SW 1271 (cell line): ENCODE data around the gene SRMS.
A peak's percentile ranks its signal among the peaks of the same experiment; 100 is the strongest.
"Not testable (repeated sequence)": the region's sequence is repeated elsewhere in the genome, so short reads cannot be mapped to it uniquely, and the experiment has no call there.

ENCODE experiments used
- DNase-seq, 2 experiments: peaks; one replicate each; lab custom pipeline; 2025; lab: John Stamatoyannopoulos, UW

The SRMS gene

GRCh38 chr20:63578224-63579016 lies 30.9 kb upstream of the SRMS start:
- no peak for DNase-seq

GRCh38 chr20:63577317-63577894 lies 29.9 kb upstream of the SRMS start:
- DNase-seq = no peak

- no peak for DNase-seq
These were observed 28.8 kb upstream of the SRMS start for GRCh38 chr20:63576311-63576710.

GRCh38 chr20:63574829-63575743 lies 27.5 kb upstream of the SRMS start:
- no peak for DNase-seq

GRCh38 chr20:63574156-63574828 lies 26.7 kb upstream of the SRMS start, which contains the start of gene HELZ2:
Gene HELZ2 (minus strand): TSS chr20:63574239. CDS start chr20:63572385, 1,854 bp downstream.
- peak; percentile 54 to 78 for DNase-seq

GRCh38 chr20:63573647-63574131 lies 26.1 kb upstream of the SRMS start:
- no peak for DNase-seq

DNA sequence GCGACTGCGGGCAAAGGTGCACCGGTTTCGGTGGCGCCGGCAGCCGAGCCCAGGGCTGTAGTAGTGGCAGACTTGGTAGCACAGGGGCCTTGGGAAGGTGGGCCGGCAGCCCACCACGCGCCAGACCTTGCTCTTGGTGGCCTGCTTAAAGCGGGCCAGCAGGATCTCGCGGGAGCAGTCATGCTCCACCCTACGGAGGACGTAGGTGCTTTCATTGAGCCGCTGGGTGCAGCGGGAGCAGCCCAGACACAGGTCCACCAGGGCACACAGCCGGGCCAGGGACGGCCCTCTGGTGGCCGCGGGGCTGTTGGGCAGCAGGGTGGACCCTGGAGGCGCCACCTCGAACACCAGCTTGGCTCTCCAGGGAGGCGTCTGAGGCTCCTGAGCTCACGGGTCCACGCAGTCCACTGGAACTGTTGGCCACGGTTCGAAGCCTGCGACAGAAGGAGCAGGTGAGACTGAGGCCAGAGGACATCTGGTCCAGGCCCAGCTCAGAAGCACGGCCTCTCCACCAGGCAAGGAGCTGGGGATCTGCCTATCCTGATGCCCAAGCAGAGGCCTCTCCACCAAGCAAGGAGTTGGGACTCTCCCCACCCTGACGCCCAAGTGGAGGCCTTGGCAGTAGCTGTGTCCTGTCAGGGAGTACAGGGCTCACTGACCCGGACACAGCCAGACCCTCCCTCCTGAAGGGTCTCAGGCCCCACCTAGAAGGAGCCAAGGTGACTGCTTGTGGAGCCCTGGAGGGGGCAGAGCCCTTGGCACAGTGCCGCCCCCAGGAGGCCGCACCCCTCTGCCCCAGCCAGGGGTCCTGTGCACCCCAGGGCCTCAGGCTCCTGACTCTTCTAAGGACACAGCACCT lies 25.5 kb upstream of the SRMS start:
- peak in 1 of 2 experiments; percentile 18 for DNase-seq

DNA sequence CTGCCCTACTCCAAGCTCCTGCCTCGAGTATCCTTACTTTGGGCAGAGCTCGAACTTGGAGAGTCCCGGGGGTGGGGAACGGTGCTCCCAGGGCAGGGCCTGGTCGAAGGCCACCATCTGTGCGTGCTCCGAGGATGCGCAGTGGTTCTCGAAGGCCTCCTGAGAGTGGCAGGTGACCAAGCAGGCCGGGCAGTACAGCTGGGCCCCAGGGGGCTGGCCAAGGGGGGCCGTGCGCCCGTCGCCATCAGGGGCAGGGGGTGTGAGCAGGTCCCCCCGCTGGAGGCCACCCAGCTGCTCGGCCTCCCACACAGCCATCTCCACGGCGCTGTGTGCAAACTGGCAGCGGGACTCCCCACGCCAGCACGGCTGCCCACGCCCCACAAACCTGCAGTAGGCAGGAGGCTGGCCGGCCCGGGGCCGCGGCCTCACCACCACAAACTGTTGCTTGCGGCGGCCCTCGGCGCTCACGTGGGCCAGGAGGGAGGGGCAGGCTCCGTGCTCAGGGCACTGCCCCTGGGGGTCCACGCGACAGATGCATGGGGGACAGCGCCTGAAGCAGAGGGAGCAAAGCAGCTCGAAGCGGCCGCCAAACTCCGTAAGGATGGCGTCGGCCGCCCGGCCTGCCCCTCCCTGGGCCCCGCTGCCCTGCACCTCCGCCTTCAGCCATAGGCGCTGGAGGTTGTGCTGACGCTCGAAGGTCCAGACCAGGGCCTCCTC lies 24.7 kb upstream of the SRMS start:
- DNase-seq = no peak

GRCh38 chr20:63571087-63571478 lies 23.5 kb upstream of the SRMS start:
- not testable (repeated sequence) for DNase-seq

DNA sequence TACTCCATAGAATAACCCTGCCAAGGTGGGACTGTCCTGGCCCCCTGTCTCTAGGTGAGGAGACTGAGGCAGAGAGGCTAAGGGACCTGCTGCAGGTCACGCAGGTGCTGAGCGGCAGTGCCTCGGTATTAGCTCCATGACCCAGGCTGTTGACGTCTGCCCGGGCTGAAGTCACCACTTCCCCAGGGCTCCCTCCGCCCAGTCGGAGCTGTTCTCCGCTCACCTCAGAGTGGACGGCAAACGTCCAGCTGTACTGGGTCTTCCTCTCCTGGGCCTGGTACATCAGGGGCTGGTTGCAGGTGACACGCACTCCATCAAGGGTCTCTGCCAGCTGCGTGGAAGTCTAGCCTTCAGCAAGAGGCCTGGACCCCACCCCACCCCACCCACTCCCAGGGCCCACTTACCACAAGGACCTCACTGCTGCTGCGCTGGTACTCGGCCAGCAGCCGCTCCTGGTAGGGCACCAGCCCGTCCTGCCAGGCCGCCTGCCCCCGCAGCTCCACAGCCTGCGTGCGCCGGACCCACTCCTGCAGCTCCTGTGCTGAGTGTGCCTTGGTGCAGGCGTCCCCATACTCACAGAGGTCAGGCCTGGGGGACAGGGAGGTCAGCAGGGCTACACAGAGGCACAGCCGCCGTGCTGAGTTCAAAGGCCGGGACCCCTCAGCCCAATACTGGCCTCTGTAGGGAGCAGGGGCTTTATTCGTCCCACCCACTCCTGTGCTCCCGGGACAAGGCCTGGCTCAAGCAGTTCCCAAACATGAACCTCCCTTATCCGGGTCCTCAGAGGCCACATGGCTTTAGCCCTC lies 22.9 kb upstream of the SRMS start:
- DNase-seq = no peak

DNA sequence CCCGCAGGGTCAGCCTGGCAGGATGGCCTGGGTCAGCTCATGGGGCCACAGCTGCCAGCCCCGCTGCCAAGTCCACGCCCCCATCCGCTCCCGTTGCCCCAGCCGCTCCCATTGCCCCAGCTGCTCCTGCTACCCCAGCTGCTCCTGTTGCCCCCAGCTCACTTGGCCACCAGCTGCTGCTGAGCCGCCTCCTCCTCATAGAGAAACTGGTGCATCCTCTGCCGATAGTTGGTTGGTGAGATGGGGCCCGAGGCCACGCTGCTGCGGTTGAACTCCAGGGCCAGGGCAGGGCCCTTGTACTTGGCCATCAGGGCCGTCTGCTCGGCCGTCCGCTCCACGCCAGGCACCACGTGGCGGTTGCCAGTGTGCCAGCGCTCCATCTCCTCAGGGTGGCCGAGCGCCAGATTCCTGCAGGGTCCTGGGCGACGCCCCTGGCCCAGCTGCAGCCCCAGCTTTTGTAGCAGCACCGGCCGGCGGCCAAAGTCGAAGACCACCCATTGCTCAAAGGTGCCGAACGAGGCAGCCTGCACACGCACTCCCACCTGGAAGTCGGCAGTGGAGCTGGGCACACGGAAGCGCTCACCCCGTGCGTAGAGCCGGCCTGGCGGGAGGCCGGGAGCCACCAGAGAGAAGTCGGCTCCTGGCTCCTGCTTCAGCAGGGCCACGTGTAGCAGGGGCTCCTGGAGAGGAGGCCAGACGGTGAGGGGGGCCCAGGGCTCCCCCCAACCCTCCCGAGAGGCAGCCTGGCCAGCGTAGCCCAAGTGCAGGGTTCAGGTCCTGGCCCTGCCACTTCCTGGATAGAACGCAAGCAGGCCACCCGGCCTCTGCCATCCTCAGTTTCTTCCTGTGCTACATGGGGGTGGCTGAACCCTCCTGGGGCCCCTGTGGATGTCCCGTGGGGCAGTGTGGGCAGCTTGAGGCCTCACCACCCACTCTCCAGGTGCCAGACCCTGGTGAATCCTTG lies 21.7 kb upstream of the SRMS start:
- DNase-seq = no peak

GRCh38 chr20:63568170-63568981 lies 20.8 kb upstream of the SRMS start:
- DNase-seq = no peak

DNA sequence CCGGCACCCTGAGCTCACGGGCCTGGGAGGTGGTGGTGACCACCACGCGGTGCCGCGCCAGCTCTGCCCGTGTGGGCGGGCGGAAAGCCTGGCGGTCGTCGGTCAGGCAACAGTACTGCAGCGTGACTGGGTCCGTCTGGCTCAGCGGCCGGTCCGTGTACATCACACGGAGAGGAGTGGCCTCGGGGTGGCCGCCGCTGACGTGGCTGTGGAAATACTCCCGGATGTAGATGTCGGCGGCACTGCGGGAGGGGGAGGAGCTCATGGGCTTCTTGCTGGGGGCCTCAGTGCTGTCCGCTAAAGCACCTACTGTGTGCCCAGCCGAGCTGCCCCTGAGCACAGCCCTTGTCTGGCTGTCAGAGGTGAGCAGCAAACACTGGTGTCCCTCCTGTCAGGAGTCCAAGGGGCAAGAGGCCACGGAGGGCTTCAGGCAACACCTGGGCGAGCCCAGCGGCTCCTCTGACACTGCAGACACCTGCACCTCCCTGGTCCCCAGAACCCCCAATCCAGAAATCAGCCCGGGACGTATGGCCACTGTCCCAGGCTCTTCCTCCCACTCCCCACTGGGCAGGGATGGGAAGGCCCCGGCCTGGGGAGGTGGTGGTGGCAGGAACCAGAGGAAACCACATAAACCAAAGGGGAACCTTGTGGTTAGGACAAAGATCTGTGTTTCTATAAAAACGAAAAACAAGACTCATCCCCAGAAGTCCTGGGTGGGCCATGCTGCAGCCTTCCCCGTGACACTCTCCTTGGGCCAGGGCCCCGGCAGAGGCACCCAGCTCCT lies 20.0 kb upstream of the SRMS start:
- no peak for DNase-seq

DNA sequence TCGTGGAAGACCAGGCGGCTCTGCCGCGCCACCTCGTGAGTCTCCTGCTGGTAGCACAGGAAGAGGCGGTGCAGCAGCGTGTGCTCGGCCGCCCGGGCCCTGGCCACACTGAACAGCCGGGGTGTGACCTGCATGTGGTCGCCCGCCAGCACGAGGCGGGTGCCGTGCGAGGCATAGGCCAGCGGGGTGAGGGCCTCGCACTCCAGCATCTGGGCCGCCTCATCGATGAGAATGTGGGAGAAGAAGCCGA lies 19.5 kb upstream of the SRMS start:
- DNase-seq = no peak

DNA sequence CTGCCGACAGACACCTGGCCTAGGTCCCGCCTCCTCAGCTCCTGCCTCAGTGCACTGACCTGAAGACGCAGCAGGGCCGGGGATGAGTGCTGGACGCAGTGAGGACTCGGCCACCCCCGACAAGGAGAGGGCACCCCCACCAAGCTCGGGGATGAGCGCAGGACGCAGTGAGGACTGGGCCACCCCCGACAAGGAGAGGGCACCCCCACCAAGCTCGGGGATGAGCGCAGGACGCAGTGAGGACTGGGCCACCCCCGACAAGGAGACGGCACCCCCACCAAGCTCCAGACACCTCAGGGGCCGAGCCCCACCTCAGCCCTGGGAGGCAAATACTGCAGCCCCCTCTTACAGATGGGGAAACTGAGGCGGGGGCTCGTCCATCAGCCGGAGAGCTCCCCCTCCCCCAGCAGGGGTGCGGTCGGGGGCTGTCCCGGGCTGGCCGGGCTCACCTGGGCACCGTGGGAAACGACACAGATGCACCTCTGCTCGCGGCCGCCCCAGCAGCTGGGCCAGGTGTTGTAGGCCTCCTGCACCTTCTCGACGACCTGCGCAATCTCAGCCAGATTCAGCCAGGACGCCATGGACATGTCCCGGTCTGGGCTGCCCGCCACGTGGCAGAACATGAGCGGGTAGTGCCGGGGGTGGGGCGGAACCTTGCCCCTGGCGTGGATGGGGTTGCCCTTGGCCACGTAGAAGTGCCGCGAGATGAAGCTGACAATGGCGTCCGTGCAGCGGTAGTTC lies 19.0 kb upstream of the SRMS start:
- DNase-seq = no peak

DNA sequence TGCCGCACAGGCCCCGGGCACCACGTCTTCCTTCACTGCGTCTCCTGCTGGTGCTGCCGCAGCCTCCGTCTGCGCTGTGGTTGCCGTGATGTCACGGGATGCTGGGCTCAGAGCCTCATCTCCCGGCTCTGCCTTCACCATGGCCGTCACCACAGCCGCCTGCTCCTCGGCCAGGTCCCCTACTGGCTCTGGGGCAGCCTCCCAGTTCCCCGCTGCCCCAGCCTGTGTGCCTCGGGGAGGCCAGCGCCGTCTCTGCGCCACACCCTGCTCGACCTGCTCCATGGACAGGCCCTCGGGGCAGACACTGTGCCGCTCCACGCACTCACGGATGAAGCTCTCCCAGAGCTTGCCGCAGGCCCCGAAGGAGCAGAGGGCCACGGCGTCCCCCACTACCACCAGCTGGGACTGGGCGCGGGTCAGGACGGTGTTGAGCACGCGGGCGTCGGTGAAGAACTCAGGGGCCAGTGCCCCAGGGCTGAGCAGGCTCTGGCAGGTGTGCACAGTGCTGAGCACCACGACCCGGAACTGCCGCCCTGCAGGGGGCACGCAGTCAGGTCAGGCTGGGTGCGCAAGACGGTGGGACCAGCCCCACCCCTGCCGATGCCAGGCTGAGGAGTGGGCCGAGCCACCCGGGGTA lies 18.3 kb upstream of the SRMS start:
- DNase-seq = no peak
